Endothelial cell of umbilical vein (primary cell): Measurements from ENCODE around the gene BCL2. TPM values are rescaled to one million over a fixed set of nuclear protein-coding genes. Genes with fewer than 3 reads are reported as not detected.

Source experiments
- BruUV-seq: library from RNA; stranded (reverse); fragments of 400-500 nt; replicated peaks from 2 replicates; lab custom pipeline; 2021; lab: Mats Ljungman, UMichigan
- CTCF ChIA-PET: fragments of 300-600, 350-600 bp; sonication (Branson Sonifier 250); formaldehyde crosslinking; loops from one replicate; lab custom pipeline; 2021; ENCODE audit warnings: antibody characterized with exemption, inconsistent platforms; lab: Charles Lee
- POLR2A ChIA-PET: fragments of 300-600, 350-600 bp; sonication (Branson Sonifier 250); formaldehyde crosslinking; loops from one replicate; lab custom pipeline; 2021; ENCODE audit warnings: antibody characterized with exemption, inconsistent platforms; lab: Charles Lee
- DNase-seq: peaks from one replicate; pipeline ENCODE4 v3.0.0-alpha.2; 2011; ENCODE audit warnings: low read depth, low spot score
- FAIRE-seq: peaks from 2 replicates; lab custom pipeline; 2011; peaks lifted over from hg19 to GRCh38; lab: Jason Lieb, UNC
- H2AFZ ChIP-seq: 2 replicates; pipeline ENCODE4 v1.6.0; 2012; ENCODE audit warnings: low read depth, low read length, control low read depth, inconsistent platforms
- H3K27ac ChIP-seq: 2 replicates; pipeline ENCODE4 v1.5.1; 2011; ENCODE audit warnings: low read depth, mild to moderate bottlenecking, control low read depth, low read length, moderate library complexity; ENCODE audit not compliant: insufficient read depth
- H3K27me3 ChIP-seq, 2 experiments: 2 replicates each; pipeline versions ENCODE4 v1.6.0 to v1.6.1; 2011; ENCODE audit warnings: low read length in 2 of 2, mixed read lengths in 1 of 2; ENCODE audit not compliant: control insufficient read depth in 2 of 2, insufficient read depth in 2 of 2
- H3K36me3 ChIP-seq, 2 experiments: 2 replicates in 1 of 2; 3 replicates in 1 of 2; pipeline ENCODE4 v1.5.1; 2011; ENCODE audit warnings: low read length in 2 of 2, mild to moderate bottlenecking in 1 of 2, moderate library complexity in 1 of 2; ENCODE audit not compliant: control insufficient read depth in 2 of 2, insufficient read depth in 2 of 2; ENCODE audit errors: extremely low read depth in 1 of 2
- H3K4me1 ChIP-seq: 3 replicates; pipeline ENCODE4 v1.5.1; 2011; ENCODE audit warnings: mild to moderate bottlenecking, low read length; ENCODE audit not compliant: control insufficient read depth, insufficient read depth; ENCODE audit errors: extremely low read depth
- H3K4me2 ChIP-seq: 2 replicates; pipeline ENCODE4 v1.6.1; 2011; ENCODE audit warnings: low read length, control low read depth, mixed read lengths; ENCODE audit not compliant: insufficient read depth
- H3K4me3 ChIP-seq, 3 experiments: fragments of 200-600 bp in 1 of 3; sonication (generic), shearing (Covaris generic) in 1 of 3; replicated peaks in 1 of 3; 2 replicates each; pipeline ENCODE4 v1.5.1; 2011 to 2016; ENCODE audit warnings: control low read depth in 3 of 3, low read length in 3 of 3, mild to moderate bottlenecking in 2 of 3, inconsistent platforms in 1 of 3, low read depth in 1 of 3, moderate library complexity in 1 of 3; ENCODE audit not compliant: insufficient read depth in 1 of 3
- H3K79me2 ChIP-seq: 2 replicates; pipeline ENCODE4 v1.6.0; 2012; ENCODE audit warnings: low read length, inconsistent platforms; ENCODE audit not compliant: control insufficient read depth, insufficient read depth
- H3K9ac ChIP-seq: replicated peaks from 2 replicates; pipeline ENCODE3; 2011; ENCODE audit warnings: low read length, control low read depth; ENCODE audit not compliant: insufficient read depth; ENCODE audit errors: extremely low read depth
- H3K9me1 ChIP-seq: replicated peaks from 3 replicates; pipeline ENCODE4 v1.6.0; 2011; ENCODE audit warnings: mild to moderate bottlenecking, low read length; ENCODE audit not compliant: control insufficient read depth, insufficient read depth; ENCODE audit errors: extremely low read depth
- H3K9me3 ChIP-seq: replicated peaks from 2 replicates; pipeline ENCODE4 v1.5.1; 2012; ENCODE audit warnings: low read length, inconsistent platforms; ENCODE audit not compliant: control insufficient read depth, insufficient read depth
- H4K20me1 ChIP-seq: replicated peaks from 2 replicates; pipeline ENCODE3; 2011; ENCODE audit warnings: mild to moderate bottlenecking, low read length; ENCODE audit not compliant: control insufficient read depth, insufficient read depth; ENCODE audit errors: extremely low read depth
- EZH2 ChIP-seq: IDR thresholded peaks from 2 replicates; pipeline ENCODE4 v1.6.1; 2012; ENCODE audit warnings: borderline replicate concordance, low read depth, mild to moderate bottlenecking, moderate library complexity, low read length, inconsistent platforms; ENCODE audit not compliant: severe bottlenecking
- FOS ChIP-seq: IDR thresholded peaks from 2 replicates; pipeline ENCODE4 v1.6.1; 2011; ENCODE audit warnings: mild to moderate bottlenecking, low read length, moderate library complexity, borderline replicate concordance; ENCODE audit not compliant: insufficient read depth
- GATA2 ChIP-seq: IDR thresholded peaks from 2 replicates; pipeline ENCODE4 v1.7.0; 2011; ENCODE audit warnings: low read depth, mild to moderate bottlenecking, moderate library complexity, mixed read lengths, low read length; ENCODE audit not compliant: insufficient read length, insufficient read depth
- JUN ChIP-seq: IDR thresholded peaks from 2 replicates; pipeline ENCODE4 v1.6.1; 2011; ENCODE audit warnings: borderline replicate concordance, low read depth; ENCODE audit not compliant: insufficient read length, insufficient read depth
- MYC ChIP-seq: IDR thresholded peaks from one replicate; pipeline ENCODE4 v1.6.1; 2011; ENCODE audit warnings: mild to moderate bottlenecking, low read depth, low read length
- POLR2A ChIP-seq: IDR thresholded peaks from 2 replicates; pipeline ENCODE4 v1.6.1; 2012; ENCODE audit warnings: low read depth, mild to moderate bottlenecking, control low read depth, low read length
- POLR2AphosphoS5 ChIP-seq: IDR thresholded peaks from 2 replicates; pipeline ENCODE4 v1.6.1; 2012; ENCODE audit warnings: low read depth, mild to moderate bottlenecking, control low read depth, low read length, moderate library complexity; ENCODE audit not compliant: insufficient read depth
- dilution Hi-C: fragments of 300-500 bp; cut with MboI; formaldehyde crosslinking; loops from one replicate; pipeline ENCODE4 v1.15.0; 2019; ENCODE audit warnings: low sequenced_read_pairs; ENCODE audit not compliant: extremely low pct_ligation_motif_present
- intact Hi-C: fragments of 100-400 bp; cut with micrococcal nuclease; formaldehyde crosslinking; loops from one replicate; pipeline ENCODE4 v1.10.0; 2022
- polyA plus RNA-seq, 4 experiments: library from polyadenylated mRNA; depleted of rRNA in 3 of 4; stranded (reverse) in 3 of 4; unstranded in 1 of 4; fragments of >200 nt; gene quantifications; 2 replicates each; pipeline versions ENCODE4 v1.2.1 to v1.2.3, GENCODE V29; 2011 to 2012; ENCODE audit warnings: missing spikeins in 1 of 4
- total RNA-seq: library from RNA; stranded (reverse); gene quantifications from 2 replicates; pipeline ENCODE4 v1.2.3, GENCODE V29; 2021
- TF ChIP-seq, protein P1 (sequence below): IDR thresholded peaks from 2 replicates; pipeline ENCODE4 v1.6.1; 2011; ENCODE audit not compliant: insufficient read depth, insufficient read length
- TF ChIP-seq, protein P2 (sequence below), 2 donors: IDR thresholded peaks; 1 replicate in 1 of 2; 2 replicates in 1 of 2; pipeline ENCODE4 v1.5.1; 2011; ENCODE audit warnings: low read length in 2 of 2, mild to moderate bottlenecking in 2 of 2, moderate library complexity in 2 of 2, control low read depth in 1 of 2, inconsistent platforms in 1 of 2, low read depth in 1 of 2; ENCODE audit not compliant: insufficient read depth in 1 of 2; ENCODE audit errors: extremely low read depth in 1 of 2

BCL2 gene
- total and polyA plus RNA-seq, 2 donors (not counting 3 experiments of a cell fraction or from before 2014, with no cell fraction given): 0.35 to 5.0 TPM

DNA sequence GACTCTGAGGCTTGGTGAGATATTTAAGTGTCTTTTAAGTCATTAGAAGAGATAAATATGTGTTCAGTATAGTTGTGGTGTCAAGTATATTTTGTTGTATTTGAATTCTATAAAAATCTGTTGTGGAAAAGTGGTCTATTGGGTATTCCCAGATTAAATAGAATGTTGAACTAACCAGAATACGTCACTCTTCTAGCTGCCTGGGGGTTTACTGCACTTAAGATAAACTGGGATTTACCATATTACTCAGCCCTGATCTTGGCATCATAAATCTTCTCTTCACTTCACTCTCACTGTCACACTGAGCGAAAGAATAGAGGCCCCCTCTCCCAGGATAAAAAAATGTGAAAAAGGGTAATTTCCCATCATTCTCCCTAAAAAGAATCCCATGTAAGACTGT, 129.8 kb downstream of the BCL2 start:
- no peaks in the 10 kb centered on the region for H3K36me3 ChIP-seq
- dilution Hi-C loops (no loop called here), intact Hi-C loops (no loop called here)
- H3K27ac ChIP-seq: no peak overlapping the region
- H3K9me3 ChIP-seq: no peaks in the 10 kb centered on the region
- no peak overlapping the region for H3K4me3 ChIP-seq
- no peaks in the 10 kb centered on the region for H3K4me1 ChIP-seq
- TF ChIP-seq GATA2: no peak
- H3K9ac ChIP-seq: no peak overlapping the region
- DNase-seq (no peak), FAIRE-seq (no peak)
- no peaks in the 10 kb centered on the region for H3K79me2 ChIP-seq
- no peak overlapping the region for H3K4me2 ChIP-seq
- BruUV-seq: no TSS peak
- no peaks in the 10 kb centered on the region for H4K20me1 ChIP-seq
- H2AFZ ChIP-seq: no peak overlapping the region
- ChIA-PET POLR2A (no interaction called here), CTCF (no interaction called here)
- no peaks in the 10 kb centered on the region for H3K27me3 ChIP-seq
- H3K9me1 ChIP-seq: no peaks in the 10 kb centered on the region

DNA sequence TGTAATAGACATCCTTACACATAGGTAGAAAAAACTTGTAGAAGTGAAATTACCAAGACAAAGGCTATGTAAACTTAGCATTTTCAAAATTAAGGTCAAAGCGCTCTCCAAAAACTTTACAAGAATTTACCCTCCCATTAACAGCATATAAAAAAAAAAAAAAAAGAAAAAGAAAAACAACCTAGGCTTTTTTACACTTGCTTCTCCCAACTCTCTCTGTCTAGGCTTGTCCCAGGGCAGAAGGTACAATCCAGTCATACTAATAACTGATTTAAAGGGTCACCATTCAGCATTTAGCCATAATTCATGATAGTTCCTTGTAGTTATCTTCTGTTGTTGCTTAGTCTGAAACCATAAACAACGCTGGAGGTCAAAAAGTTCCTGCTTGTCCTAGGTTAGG, 130.5 kb downstream of the BCL2 start:
- Histone ChIP-seq H3K9ac (no peak overlapping the region), H3K4me3 (no peak overlapping the region), H3K27ac (no peak overlapping the region), H2AFZ (no peak overlapping the region), H3K9me1 (no peaks in the 10 kb centered on the region), H3K4me1 (no peaks in the 10 kb centered on the region), H4K20me1 (no peaks in the 10 kb centered on the region), H3K9me3 (no peaks in the 10 kb centered on the region), H3K27me3 (no peaks in the 10 kb centered on the region), H3K36me3 (no peaks in the 10 kb centered on the region), H3K79me2 (no peaks in the 10 kb centered on the region), H3K4me2 (no peak overlapping the region)
- ChIA-PET CTCF (no interaction called here), POLR2A (no interaction called here)
- FAIRE-seq (no peak), DNase-seq (no peak)
- intact Hi-C loops (no loop called here), dilution Hi-C loops (no loop called here)
- no TSS peak for BruUV-seq
- no peak for TF ChIP-seq GATA2
- no peak for TF ChIP-seq EZH2
- no peak for TF ChIP-seq MYC
- TF ChIP-seq FOS: no peak
- TF ChIP-seq, protein P1, sequence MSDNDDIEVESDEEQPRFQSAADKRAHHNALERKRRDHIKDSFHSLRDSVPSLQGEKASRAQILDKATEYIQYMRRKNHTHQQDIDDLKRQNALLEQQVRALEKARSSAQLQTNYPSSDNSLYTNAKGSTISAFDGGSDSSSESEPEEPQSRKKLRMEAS: no peak
- TF ChIP-seq, protein P2, sequence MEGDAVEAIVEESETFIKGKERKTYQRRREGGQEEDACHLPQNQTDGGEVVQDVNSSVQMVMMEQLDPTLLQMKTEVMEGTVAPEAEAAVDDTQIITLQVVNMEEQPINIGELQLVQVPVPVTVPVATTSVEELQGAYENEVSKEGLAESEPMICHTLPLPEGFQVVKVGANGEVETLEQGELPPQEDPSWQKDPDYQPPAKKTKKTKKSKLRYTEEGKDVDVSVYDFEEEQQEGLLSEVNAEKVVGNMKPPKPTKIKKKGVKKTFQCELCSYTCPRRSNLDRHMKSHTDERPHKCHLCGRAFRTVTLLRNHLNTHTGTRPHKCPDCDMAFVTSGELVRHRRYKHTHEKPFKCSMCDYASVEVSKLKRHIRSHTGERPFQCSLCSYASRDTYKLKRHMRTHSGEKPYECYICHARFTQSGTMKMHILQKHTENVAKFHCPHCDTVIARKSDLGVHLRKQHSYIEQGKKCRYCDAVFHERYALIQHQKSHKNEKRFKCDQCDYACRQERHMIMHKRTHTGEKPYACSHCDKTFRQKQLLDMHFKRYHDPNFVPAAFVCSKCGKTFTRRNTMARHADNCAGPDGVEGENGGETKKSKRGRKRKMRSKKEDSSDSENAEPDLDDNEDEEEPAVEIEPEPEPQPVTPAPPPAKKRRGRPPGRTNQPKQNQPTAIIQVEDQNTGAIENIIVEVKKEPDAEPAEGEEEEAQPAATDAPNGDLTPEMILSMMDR (IDR thresholded peaks at IDR 0.05; ENCODE audit: extremely low read depth in 1 of 2, insufficient read depth in 1 of 2, low read depth in 1 of 2, low read length in 2 of 2): no peak
- TF ChIP-seq POLR2AphosphoS5: no peak
- no peak for TF ChIP-seq JUN
- TF ChIP-seq POLR2A: no peak
